ENCODE data around the gene SLC10A7. TPM values are rescaled to one million over a fixed set of nuclear protein-coding genes. Genes with fewer than 3 reads are reported as not detected.

Gene SLC10A7
- total and polyA plus RNA-seq, 2 of the 4 experiments (the other 2 are of a cell fraction), result 5.2 to 8.4 TPM

DNA sequence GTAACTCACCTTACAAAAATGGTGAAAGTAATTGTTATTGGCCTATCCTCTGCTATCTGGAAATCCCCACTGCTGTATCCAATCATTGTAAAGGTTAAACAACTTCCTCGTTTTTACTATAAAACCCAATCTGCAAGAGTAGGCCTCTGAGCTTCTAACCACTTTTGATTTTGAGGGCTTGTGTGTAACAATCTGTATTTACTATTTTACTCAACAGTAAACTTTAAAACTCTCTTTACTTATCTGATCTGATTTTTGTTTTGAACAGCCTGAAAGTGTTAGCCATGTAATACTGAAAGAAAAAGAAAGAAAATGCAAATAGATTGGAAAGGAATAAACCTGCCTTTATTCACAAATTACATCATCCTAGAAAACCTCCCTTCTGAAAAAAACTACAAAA lies 63.1 kb downstream of the SLC10A7 start:
- CTCF ChIA-PET, result no interaction called here
- ATAC-seq (ENCODE audit: low read depth), result no peak

More for the DNA sequence above, 63.1 kb downstream of the SLC10A7 start:
- Histone ChIP-seq H3K14ac (replicated peaks; ENCODE audit: low read depth, low read length) (no peak overlapping the region), H3K27ac (ENCODE audit: insufficient read depth, low read length) (no peak overlapping the region), H3K9ac (ENCODE audit: low read depth, low read length) (no peak overlapping the region), H4K8ac (ENCODE audit: low read depth in 2 of 2, low read length in 2 of 2) (no peak overlapping the region), H2BK20ac (ENCODE audit: low read depth, low read length) (no peak overlapping the region), H3K9me3 (ENCODE audit: control insufficient read depth, insufficient read depth, low read length) (no peaks in the 10 kb centered on the region), H3K4me1 (ENCODE audit: control insufficient read depth, insufficient read depth, low read length) (no peaks in the 10 kb centered on the region), H3K4me2 (ENCODE audit: low read depth, low read length) (no peak overlapping the region), H2AK9ac (replicated peaks; ENCODE audit: low read depth, low read length, poor library complexity) (no peak overlapping the region), H3K9me1 (ENCODE audit: insufficient read depth, low read length) (no peaks in the 10 kb centered on the region), H4K20me1 (ENCODE audit: insufficient read depth, low read length) (no peaks in the 10 kb centered on the region), H3K4ac (ENCODE audit: low read depth, low read length) (no peak overlapping the region), H3K4me3 (ENCODE audit: insufficient read depth, low read depth, low read length) (no peak overlapping the region), H2BK120ac (ENCODE audit: low read depth, low read length) (no peak overlapping the region), H2BK15ac (ENCODE audit: low read depth, low read length) (no peak overlapping the region), H3K18ac (ENCODE audit: low read depth, low read length) (no peak overlapping the region), H2AK5ac (ENCODE audit: low read depth, low read length) (no peak overlapping the region), H3K27me3 (ENCODE audit: control insufficient read depth, insufficient read depth, low read length) (no peaks in the 10 kb centered on the region), H2BK5ac (ENCODE audit: low read depth, low read length, poor library complexity, severe bottlenecking) (no peak overlapping the region), H2AFZ (replicated peaks; ENCODE audit: low read length, poor library complexity) (no peak overlapping the region), H4K5ac (ENCODE audit: low read depth, low read length) (no peak overlapping the region), H4K91ac (ENCODE audit: insufficient read depth, low read depth, low read length) (no peak overlapping the region), H3K36me3 (ENCODE audit: control insufficient read depth, insufficient read depth, low read length) (no peaks in the 10 kb centered on the region), H3K56ac (ENCODE audit: extremely low read depth, insufficient read depth, low read length) (no peak overlapping the region), H3K79me1 (ENCODE audit: low read depth in 1 of 2, low read length in 2 of 2) (peaks cover 0 to 6% of the 10 kb centered on the region in 2 experiments; a peak in 1 of 4 replicates), H3K23ac (ENCODE audit: low read depth, low read length) (no peak overlapping the region)
- TF ChIP-seq RCOR1 (IDR thresholded peaks at IDR 0.05; ENCODE audit: insufficient replicate concordance, low read length) (no peak), RAD21 (IDR thresholded peaks at IDR 0.05; ENCODE audit: low read length) (no peak), MXI1 (IDR thresholded peaks at IDR 0.05; ENCODE audit: borderline replicate concordance, low read depth, low read length) (no peak)
- TF ChIP-seq, protein P1, sequence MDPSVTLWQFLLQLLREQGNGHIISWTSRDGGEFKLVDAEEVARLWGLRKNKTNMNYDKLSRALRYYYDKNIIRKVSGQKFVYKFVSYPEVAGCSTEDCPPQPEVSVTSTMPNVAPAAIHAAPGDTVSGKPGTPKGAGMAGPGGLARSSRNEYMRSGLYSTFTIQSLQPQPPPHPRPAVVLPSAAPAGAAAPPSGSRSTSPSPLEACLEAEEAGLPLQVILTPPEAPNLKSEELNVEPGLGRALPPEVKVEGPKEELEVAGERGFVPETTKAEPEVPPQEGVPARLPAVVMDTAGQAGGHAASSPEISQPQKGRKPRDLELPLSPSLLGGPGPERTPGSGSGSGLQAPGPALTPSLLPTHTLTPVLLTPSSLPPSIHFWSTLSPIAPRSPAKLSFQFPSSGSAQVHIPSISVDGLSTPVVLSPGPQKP (IDR thresholded peaks at IDR 0.05; ENCODE audit: borderline replicate concordance, low read depth, low read length), result no peak
- no TSS peak for BruUV-seq (replicated peaks)
- dilution Hi-C loops (cut with HindIII; ENCODE audit: low sequenced_read_pairs, unreplicated experiment) (no loop called here), in situ Hi-C loops (cut with MboI; ENCODE audit: low sequenced_read_pairs) (no loop called here), intact Hi-C loops (cut with micrococcal nuclease) (no loop called here)
- no peak for DNase-seq
- WGBS, 2 experiments (ENCODE audit: extremely low coverage in 2 of 2, insufficient read length in 1 of 2), result no CpG with 5 or more reads among the region's 1 CpG
- POLR2A ChIA-PET (ENCODE audit: unreplicated experiment), result no interaction called here
